ENCODE measurements around the gene CRYBB1.

CRYBB1 gene

GRCh38 chr22:26551568-26551967 lies 66.3 kb downstream of the CRYBB1 start:
- no peaks in the 10 kb centered on the region for H3K36me3 ChIP-seq (ENCODE audit: insufficient read depth, low read length)
- H3K4me1 ChIP-seq (ENCODE audit: insufficient read depth, low read length): peaks cover 38% of the 10 kb centered on the region
- H3K9me3 ChIP-seq (ENCODE audit: control insufficient read depth, insufficient read depth, low read length): no peaks in the 10 kb centered on the region
- no peak overlapping the region for H3K9ac ChIP-seq (ENCODE audit: low read depth, low read length)

GRCh38 chr22:26550498-26551033 lies 67.3 kb downstream of the CRYBB1 start:
- H3K4me1 ChIP-seq (ENCODE audit: insufficient read depth, low read length): peaks cover 36% of the 10 kb centered on the region
- no peak overlapping the region for H3K9ac ChIP-seq (ENCODE audit: low read depth, low read length)
- H3K9me3 ChIP-seq (ENCODE audit: control insufficient read depth, insufficient read depth, low read length): no peaks in the 10 kb centered on the region
- no peaks in the 10 kb centered on the region for H3K36me3 ChIP-seq (ENCODE audit: insufficient read depth, low read length)

GRCh38 chr22:26549902-26550497 lies 67.8 kb downstream of the CRYBB1 start:
- H3K36me3 ChIP-seq (ENCODE audit: insufficient read depth, low read length): no peaks in the 10 kb centered on the region
- H3K9ac ChIP-seq (ENCODE audit: low read depth, low read length): no peak overlapping the region
- no peaks in the 10 kb centered on the region for H3K9me3 ChIP-seq (ENCODE audit: control insufficient read depth, insufficient read depth, low read length)
- H3K4me1 ChIP-seq (ENCODE audit: insufficient read depth, low read length): peaks cover 31% of the 10 kb centered on the region

Measured in ES-I3 (cell line).